Gastroesophageal sphincter (tissue), 3 donors: ENCODE measurements around the gene DRC1.

Source experiments
- EP300 ChIP-seq: sonication (generic); formaldehyde crosslinking; IDR thresholded peaks from one replicate; pipeline ENCODE4 v1.6.1; 2017; ENCODE audit warnings: antibody characterized with exemption, mild to moderate bottlenecking
- POLR2A ChIP-seq, 2 donors: fragments of 450-650 bp; IDR thresholded peaks; one replicate each; pipeline ENCODE4 v1.6.1; 2017; ENCODE audit warnings: antibody characterized with exemption in 2 of 2, mild to moderate bottlenecking in 2 of 2, moderate library complexity in 1 of 2
- TF ChIP-seq, protein P1 (sequence below), 4 experiments: fragments of 200-600 bp in 2 of 4; fragments of 450-650 bp in 2 of 4; sonication (generic) in 1 of 4; IDR thresholded peaks; one replicate each; pipeline ENCODE4 v1.5.1; 2017 to 2019; ENCODE audit warnings: antibody characterized with exemption in 4 of 4, mild to moderate bottlenecking in 2 of 4, moderate library complexity in 2 of 4

- TF ChIP-seq POLR2A (IDR thresholded peaks at IDR 0.05), result no peak
- TF ChIP-seq, protein P1, sequence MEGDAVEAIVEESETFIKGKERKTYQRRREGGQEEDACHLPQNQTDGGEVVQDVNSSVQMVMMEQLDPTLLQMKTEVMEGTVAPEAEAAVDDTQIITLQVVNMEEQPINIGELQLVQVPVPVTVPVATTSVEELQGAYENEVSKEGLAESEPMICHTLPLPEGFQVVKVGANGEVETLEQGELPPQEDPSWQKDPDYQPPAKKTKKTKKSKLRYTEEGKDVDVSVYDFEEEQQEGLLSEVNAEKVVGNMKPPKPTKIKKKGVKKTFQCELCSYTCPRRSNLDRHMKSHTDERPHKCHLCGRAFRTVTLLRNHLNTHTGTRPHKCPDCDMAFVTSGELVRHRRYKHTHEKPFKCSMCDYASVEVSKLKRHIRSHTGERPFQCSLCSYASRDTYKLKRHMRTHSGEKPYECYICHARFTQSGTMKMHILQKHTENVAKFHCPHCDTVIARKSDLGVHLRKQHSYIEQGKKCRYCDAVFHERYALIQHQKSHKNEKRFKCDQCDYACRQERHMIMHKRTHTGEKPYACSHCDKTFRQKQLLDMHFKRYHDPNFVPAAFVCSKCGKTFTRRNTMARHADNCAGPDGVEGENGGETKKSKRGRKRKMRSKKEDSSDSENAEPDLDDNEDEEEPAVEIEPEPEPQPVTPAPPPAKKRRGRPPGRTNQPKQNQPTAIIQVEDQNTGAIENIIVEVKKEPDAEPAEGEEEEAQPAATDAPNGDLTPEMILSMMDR (IDR thresholded peaks at IDR 0.05), result no peak
- no peak for TF ChIP-seq EP300
Observed at GRCh38 chr2:26477126-26477910, 75.6 kb downstream of the DRC1 start.
